Endodermal cell (in vitro differentiated cells): ENCODE measurements around the gene SELPLG. TPM values are rescaled to one million over a fixed set of nuclear protein-coding genes. Genes with fewer than 3 reads are reported as not detected.

ENCODE experiments used
- DNase-seq: peaks from one replicate; pipeline ENCODE4 v3.0.0-alpha.2; 2017
- H3K27ac ChIP-seq: 2 replicates; pipeline ENCODE4 v1.5.1; 2013; ENCODE audit warnings: mild to moderate bottlenecking, low read depth, low read length, moderate library complexity
- H3K27me3 ChIP-seq: 2 replicates; pipeline ENCODE4 v1.6.1; 2013; ENCODE audit warnings: mild to moderate bottlenecking, low read length, moderate library complexity; ENCODE audit not compliant: insufficient read depth, control insufficient read depth, poor library complexity, severe bottlenecking
- H3K36me3 ChIP-seq: 2 replicates; pipeline ENCODE4 v1.7.0; 2013; ENCODE audit warnings: mild to moderate bottlenecking, low read length, moderate library complexity; ENCODE audit not compliant: control insufficient read depth, insufficient read depth
- H3K4me1 ChIP-seq: one replicate; pipeline ENCODE4 v1.7.0; 2013; ENCODE audit warnings: low read length; ENCODE audit not compliant: control insufficient read depth, insufficient read depth
- H3K4me3 ChIP-seq: 2 replicates; pipeline ENCODE4 v1.5.1; 2013; ENCODE audit warnings: mild to moderate bottlenecking, low read length, moderate library complexity
- H3K9ac ChIP-seq: 2 replicates; pipeline ENCODE4 v1.6.1; 2013; ENCODE audit warnings: mild to moderate bottlenecking, low read length, moderate library complexity; ENCODE audit not compliant: poor library complexity, severe bottlenecking; ENCODE audit errors: extremely low read depth
- H3K9me3 ChIP-seq: 2 replicates; pipeline ENCODE4 v1.6.1; 2013; ENCODE audit warnings: mild to moderate bottlenecking, low read length, moderate library complexity; ENCODE audit not compliant: control insufficient read depth
- H3K27ac Mint-ChIP-seq: 2 replicates; pipeline ENCODE4 v1.8.0; 2020; ENCODE audit warnings: mixed read lengths
- H3K27me3 Mint-ChIP-seq: 2 replicates; pipeline ENCODE4 v1.8.0; 2021; ENCODE audit warnings: mild to moderate bottlenecking, mixed read lengths; ENCODE audit not compliant: insufficient read depth
- H3K36me3 Mint-ChIP-seq: 2 replicates; pipeline ENCODE4 v1.8.0; 2020; ENCODE audit warnings: low read depth, mixed read lengths
- H3K4me1 Mint-ChIP-seq: 2 replicates; pipeline ENCODE4 v1.8.0; 2020; ENCODE audit warnings: mixed read lengths
- H3K4me3 Mint-ChIP-seq: 2 replicates; pipeline ENCODE4 v1.8.0; 2020; ENCODE audit warnings: mild to moderate bottlenecking, moderate library complexity, mixed read lengths
- H3K9me3 Mint-ChIP-seq: 2 replicates; pipeline ENCODE4 v1.8.0; 2020; ENCODE audit warnings: mild to moderate bottlenecking, mixed read lengths
- WGBS, 2 experiments: methylation state at CpG; one replicate each; pipeline versions ENCODE4 v1.1.5 to v1.1.7; 2013; ENCODE audit warnings: missing lambda C conversion rate in 2 of 2, mixed read lengths in 1 of 2; ENCODE audit not compliant: insufficient coverage in 1 of 2, insufficient read length in 1 of 2; 5-methylcytosine and 5-hydroxymethylcytosine counted together
- total RNA-seq, 2 donors: library from RNA; stranded (reverse); fragmentation: NEBNext Ultra II Directional in 1 of 2; extraction: Animal tissue kit (Norgen Biotek cat#: 25700) in 1 of 2; gene quantifications; 2 replicates in 1 of 2; 3 replicates in 1 of 2; pipeline ENCODE4 v1.2.1, GENCODE V29; 2021
- TF ChIP-seq, protein P1 (sequence below): fragments of 200-600 bp; sonication (generic); conservative IDR thresholded peaks from 2 replicates; pipeline ENCODE4 v1.5.0; 2021; ENCODE audit warnings: antibody characterized with exemption, mild to moderate bottlenecking

SELPLG gene
- total RNA-seq, 2 donors from 2014 or later = 0.13 TPM; not detected in 1

DNA sequence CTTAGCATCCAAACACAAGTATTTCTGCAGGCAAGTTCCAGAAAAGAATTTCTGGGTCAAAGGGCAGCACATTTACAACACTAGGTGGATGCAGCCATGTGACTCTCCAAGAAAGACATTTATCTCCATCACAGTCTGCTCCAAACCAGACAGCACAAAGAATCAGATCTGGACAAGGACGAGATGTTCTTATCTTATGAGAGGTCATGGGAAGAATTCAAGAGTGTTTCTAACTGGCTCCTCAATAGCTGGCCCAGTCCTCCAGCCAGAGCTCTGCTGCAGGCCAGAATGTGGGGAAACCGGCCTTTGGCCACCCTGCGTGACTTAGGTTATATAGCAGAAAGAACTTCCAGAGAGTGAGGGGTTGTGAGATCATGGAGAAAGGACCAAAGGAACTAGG is 53.2 kb downstream of the SELPLG start:
- Mint-ChIP-seq H3K27me3 (no peaks in the 10 kb centered on the region), H3K4me3 (no peak overlapping the region), H3K27ac (no peak overlapping the region), H3K9me3 (no peaks in the 10 kb centered on the region), H3K4me1 (no peaks in the 10 kb centered on the region), H3K36me3 (no peaks in the 10 kb centered on the region)
- Histone ChIP-seq H3K27me3 (no peaks in the 10 kb centered on the region), H3K27ac (no peak overlapping the region), H3K9me3 (no peaks in the 10 kb centered on the region), H3K36me3 (no peaks in the 10 kb centered on the region), H3K4me3 (no peak overlapping the region), H3K9ac (no peak overlapping the region), H3K4me1 (no peaks in the 10 kb centered on the region)
- WGBS, 2 experiments = 20 to 61% methylated on average over 2 to 3 of the region's 3 CpGs
- TF ChIP-seq, protein P1, sequence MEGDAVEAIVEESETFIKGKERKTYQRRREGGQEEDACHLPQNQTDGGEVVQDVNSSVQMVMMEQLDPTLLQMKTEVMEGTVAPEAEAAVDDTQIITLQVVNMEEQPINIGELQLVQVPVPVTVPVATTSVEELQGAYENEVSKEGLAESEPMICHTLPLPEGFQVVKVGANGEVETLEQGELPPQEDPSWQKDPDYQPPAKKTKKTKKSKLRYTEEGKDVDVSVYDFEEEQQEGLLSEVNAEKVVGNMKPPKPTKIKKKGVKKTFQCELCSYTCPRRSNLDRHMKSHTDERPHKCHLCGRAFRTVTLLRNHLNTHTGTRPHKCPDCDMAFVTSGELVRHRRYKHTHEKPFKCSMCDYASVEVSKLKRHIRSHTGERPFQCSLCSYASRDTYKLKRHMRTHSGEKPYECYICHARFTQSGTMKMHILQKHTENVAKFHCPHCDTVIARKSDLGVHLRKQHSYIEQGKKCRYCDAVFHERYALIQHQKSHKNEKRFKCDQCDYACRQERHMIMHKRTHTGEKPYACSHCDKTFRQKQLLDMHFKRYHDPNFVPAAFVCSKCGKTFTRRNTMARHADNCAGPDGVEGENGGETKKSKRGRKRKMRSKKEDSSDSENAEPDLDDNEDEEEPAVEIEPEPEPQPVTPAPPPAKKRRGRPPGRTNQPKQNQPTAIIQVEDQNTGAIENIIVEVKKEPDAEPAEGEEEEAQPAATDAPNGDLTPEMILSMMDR = no peak
- DNase-seq = no peak

GRCh38 chr12:108578813-108579212 is 54.9 kb downstream of the SELPLG start:
- H3K9me3 ChIP-seq = no peaks in the 10 kb centered on the region
- Mint-ChIP-seq H3K9me3 (no peaks in the 10 kb centered on the region), H3K4me3 (no peak overlapping the region), H3K4me1 (no peaks in the 10 kb centered on the region), H3K27me3 (peaks cover 6% of the 10 kb centered on the region), H3K36me3 (no peaks in the 10 kb centered on the region), H3K27ac (no peak overlapping the region)
- TF ChIP-seq, protein P1 = no peak
- no peak for DNase-seq
- WGBS, 2 experiments = 93 to 100% methylated on average over 2 to 3 of the region's 3 CpGs
- H3K9ac ChIP-seq = no peak overlapping the region
- H3K27ac ChIP-seq = no peak overlapping the region
- H3K4me1 ChIP-seq = no peaks in the 10 kb centered on the region
- no peak overlapping the region for H3K4me3 ChIP-seq
- H3K27me3 ChIP-seq = no peaks in the 10 kb centered on the region
- no peaks in the 10 kb centered on the region for H3K36me3 ChIP-seq

DNA sequence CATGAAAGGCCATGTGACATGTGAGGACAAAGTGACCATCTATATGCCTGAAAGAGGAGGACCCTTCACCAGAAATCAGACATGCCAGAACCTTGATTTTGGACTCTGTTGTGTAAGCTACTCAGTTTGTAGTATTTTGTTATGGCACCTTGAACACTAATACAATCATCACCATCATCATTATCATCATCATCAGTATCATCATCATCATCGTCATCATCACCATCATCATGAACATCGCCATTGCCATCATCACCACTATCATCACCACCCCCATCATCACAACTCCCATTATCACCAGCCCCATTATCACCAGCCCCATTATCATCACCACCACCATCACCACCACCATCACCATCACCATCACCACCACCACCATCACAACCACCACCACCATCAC is 55.4 kb downstream of the SELPLG start:
- no peaks in the 10 kb centered on the region for H3K4me1 ChIP-seq
- no peak overlapping the region for H3K27ac ChIP-seq
- no peak overlapping the region for H3K9ac ChIP-seq
- Mint-ChIP-seq H3K36me3 (no peaks in the 10 kb centered on the region), H3K4me1 (no peaks in the 10 kb centered on the region), H3K4me3 (no peak overlapping the region), H3K27me3 (peaks cover 6% of the 10 kb centered on the region), H3K27ac (no peak overlapping the region), H3K9me3 (no peaks in the 10 kb centered on the region)
- no peak overlapping the region for H3K4me3 ChIP-seq
- no peak for DNase-seq
- H3K27me3 ChIP-seq = no peaks in the 10 kb centered on the region
- no peaks in the 10 kb centered on the region for H3K36me3 ChIP-seq
- no peaks in the 10 kb centered on the region for H3K9me3 ChIP-seq
- TF ChIP-seq, protein P1 = no peak
- 65 to 69% methylated on average over 2 of the region's 2 CpGs for WGBS, 2 experiments
